HL-60/S4 treated with retinoic acid at 250 ng/mL for 4 days and 3 days (cell line): ENCODE data around the gene RHEX.
"Not testable (repeated sequence)": the region's sequence is repeated elsewhere in the genome, so short reads cannot be mapped to it uniquely, and the experiment has no call there.

Experiments used
- in situ Hi-C: fragments of 300-500 bp; cut with MboI; formaldehyde crosslinking; loops from 2 replicates; pipeline ENCODE4 v1.7.0; 2022; ENCODE audit warnings: low sequenced_read_pairs

Gene RHEX

GRCh38 chr1:206030191-206030590 is 22.8 kb upstream of the RHEX start:
- in situ Hi-C loops: no loop called here

- in situ Hi-C loops: no loop called here
Observed at GRCh38 chr1:206030714-206031113, 22.3 kb upstream of the RHEX start.

- in situ Hi-C loops: no loop called here
Observed at GRCh38 chr1:206032380-206033140, 20.4 kb upstream of the RHEX start.

GRCh38 chr1:206035027-206035426 is 17.9 kb upstream of the RHEX start:
- in situ Hi-C loops: no loop called here

- in situ Hi-C loops: no loop called here
Observed at GRCh38 chr1:206036663-206037455, 16.1 kb upstream of the RHEX start.

- in situ Hi-C loops: no loop called here
Observed at GRCh38 chr1:206037581-206037980, 15.4 kb upstream of the RHEX start.

- in situ Hi-C loops: no loop called here
Observed at GRCh38 chr1:206039046-206039973, 13.7 kb upstream of the RHEX start.

GRCh38 chr1:206040328-206040727 is 12.6 kb upstream of the RHEX start:
- in situ Hi-C loops: no loop called here

- in situ Hi-C loops: no loop called here
Observed at GRCh38 chr1:206041640-206042039, 11.3 kb upstream of the RHEX start.

- in situ Hi-C loops: no loop called here
Observed at GRCh38 chr1:206047271-206047670, 5.7 kb upstream of the RHEX start.

- in situ Hi-C loops: no loop called here
Observed at GRCh38 chr1:206048582-206048981, 4.4 kb upstream of the RHEX start.

GRCh38 chr1:206049293-206049692 is 3.7 kb upstream of the RHEX start:
- in situ Hi-C loops: no loop called here

- in situ Hi-C loops: no loop called here
Observed at GRCh38 chr1:206049919-206050600, 2.9 kb upstream of the RHEX start.

- in situ Hi-C loops: no loop called here
Observed at GRCh38 chr1:206050655-206051235, 2.2 kb upstream of the RHEX start.

- in situ Hi-C loops: not testable (repeated sequence)
Observed at GRCh38 chr1:206052231-206052865, 625 bp upstream of the RHEX start.

GRCh38 chr1:206053616-206054015 is 643 bp downstream of the RHEX start:
- in situ Hi-C loops: not testable (repeated sequence)

GRCh38 chr1:206055069-206055625 is 2.2 kb downstream of the RHEX start:
- in situ Hi-C loops: not testable (repeated sequence)

- in situ Hi-C loops: not testable (repeated sequence)
Observed at GRCh38 chr1:206055639-206056323, 2.8 kb downstream of the RHEX start.
